Measurements from ENCODE around the gene PRKAG3.
A peak's percentile ranks its signal among the peaks of the same experiment; 100 is the strongest.

Gene PRKAG3

GRCh38 chr2:218858671-218859555 is 27.3 kb upstream of the PRKAG3 start:
- Histone ChIP-seq H3K4me3 (ENCODE audit: low read length) (peak overlapping the region; percentile 15), H3K36me3 (ENCODE audit: insufficient read depth, low read length) (no peaks in the 10 kb centered on the region), H3K27me3 (ENCODE audit: insufficient read depth, low read length) (peaks cover 82% of the 10 kb centered on the region), H2AFZ (ENCODE audit: low read depth, low read length) (no peak overlapping the region), H3K9me3 (ENCODE audit: low read length) (no peaks in the 10 kb centered on the region), H3K4me1 (ENCODE audit: insufficient read depth, low read length) (peaks cover 10% of the 10 kb centered on the region)

- H3K9me3 ChIP-seq (ENCODE audit: low read length), result no peaks in the 10 kb centered on the region
- peaks cover 87% of the 10 kb centered on the region for H3K27me3 ChIP-seq (ENCODE audit: insufficient read depth, low read length)
- no peak overlapping the region for H2AFZ ChIP-seq (ENCODE audit: low read depth, low read length)
- no peaks in the 10 kb centered on the region for H3K36me3 ChIP-seq (ENCODE audit: insufficient read depth, low read length)
- no peak overlapping the region for H3K4me3 ChIP-seq (ENCODE audit: low read length)
- H3K4me1 ChIP-seq (ENCODE audit: insufficient read depth, low read length), result peaks cover 10% of the 10 kb centered on the region
Observed at GRCh38 chr2:218858138-218858445, 26.5 kb upstream of the PRKAG3 start.

- no peak overlapping the region for H2AFZ ChIP-seq (ENCODE audit: low read depth, low read length)
- no peak overlapping the region for H3K4me3 ChIP-seq (ENCODE audit: low read length)
- H3K27me3 ChIP-seq (ENCODE audit: insufficient read depth, low read length), result peaks cover 84% of the 10 kb centered on the region
- no peaks in the 10 kb centered on the region for H3K9me3 ChIP-seq (ENCODE audit: low read length)
- H3K4me1 ChIP-seq (ENCODE audit: insufficient read depth, low read length), result peaks cover 10% of the 10 kb centered on the region
- no peaks in the 10 kb centered on the region for H3K36me3 ChIP-seq (ENCODE audit: insufficient read depth, low read length)
Observed at GRCh38 chr2:218857371-218858137, 26.0 kb upstream of the PRKAG3 start.

GRCh38 chr2:218856896-218857243 is 25.3 kb upstream of the PRKAG3 start:
- no peaks in the 10 kb centered on the region for H3K9me3 ChIP-seq (ENCODE audit: low read length)
- H3K27me3 ChIP-seq (ENCODE audit: insufficient read depth, low read length), result peaks cover 82% of the 10 kb centered on the region
- peaks cover 10% of the 10 kb centered on the region for H3K4me1 ChIP-seq (ENCODE audit: insufficient read depth, low read length)

GRCh38 chr2:218856167-218856895 is 24.7 kb upstream of the PRKAG3 start:
- Histone ChIP-seq H3K36me3 (ENCODE audit: insufficient read depth, low read length) (no peaks in the 10 kb centered on the region), H2AFZ (ENCODE audit: low read depth, low read length) (no peak overlapping the region), H3K4me1 (ENCODE audit: insufficient read depth, low read length) (peaks cover 10% of the 10 kb centered on the region), H3K4me3 (ENCODE audit: low read length) (no peak overlapping the region), H3K9me3 (ENCODE audit: low read length) (no peaks in the 10 kb centered on the region), H3K27me3 (ENCODE audit: insufficient read depth, low read length) (peaks cover 77% of the 10 kb centered on the region)

More at GRCh38 chr2:218856896-218857243, 25.3 kb upstream of the PRKAG3 start:
- Histone ChIP-seq H3K4me3 (ENCODE audit: low read length) (no peak overlapping the region), H2AFZ (ENCODE audit: low read depth, low read length) (no peak overlapping the region), H3K36me3 (ENCODE audit: insufficient read depth, low read length) (no peaks in the 10 kb centered on the region)

- Histone ChIP-seq H3K27me3 (ENCODE audit: insufficient read depth, low read length) (peaks cover 73% of the 10 kb centered on the region), H3K4me3 (ENCODE audit: low read length) (no peak overlapping the region), H3K36me3 (ENCODE audit: insufficient read depth, low read length) (no peaks in the 10 kb centered on the region), H3K9me3 (ENCODE audit: low read length) (no peaks in the 10 kb centered on the region), H3K4me1 (ENCODE audit: insufficient read depth, low read length) (peaks cover 9% of the 10 kb centered on the region), H2AFZ (ENCODE audit: low read depth, low read length) (no peak overlapping the region)
Observed at GRCh38 chr2:218855305-218856166, 23.9 kb upstream of the PRKAG3 start.

- H3K4me1 ChIP-seq (ENCODE audit: insufficient read depth, low read length), result peaks cover 5% of the 10 kb centered on the region
- peaks cover 66% of the 10 kb centered on the region for H3K27me3 ChIP-seq (ENCODE audit: insufficient read depth, low read length)
- no peaks in the 10 kb centered on the region for H3K36me3 ChIP-seq (ENCODE audit: insufficient read depth, low read length)
- H2AFZ ChIP-seq (ENCODE audit: low read depth, low read length), result no peak overlapping the region
- no peaks in the 10 kb centered on the region for H3K9me3 ChIP-seq (ENCODE audit: low read length)
- no peak overlapping the region for H3K4me3 ChIP-seq (ENCODE audit: low read length)
Observed at GRCh38 chr2:218854860-218855259, 23.3 kb upstream of the PRKAG3 start.

- H3K36me3 ChIP-seq (ENCODE audit: insufficient read depth, low read length), result no peaks in the 10 kb centered on the region
- H3K4me1 ChIP-seq (ENCODE audit: insufficient read depth, low read length), result no peaks in the 10 kb centered on the region
- no peak overlapping the region for H3K4me3 ChIP-seq (ENCODE audit: low read length)
- no peaks in the 10 kb centered on the region for H3K9me3 ChIP-seq (ENCODE audit: low read length)
- no peak overlapping the region for H2AFZ ChIP-seq (ENCODE audit: low read depth, low read length)
- H3K27me3 ChIP-seq (ENCODE audit: insufficient read depth, low read length), result peaks cover 57% of the 10 kb centered on the region
Observed at GRCh38 chr2:218853766-218854165, 22.2 kb upstream of the PRKAG3 start.

- Histone ChIP-seq H3K36me3 (ENCODE audit: insufficient read depth, low read length) (no peaks in the 10 kb centered on the region), H3K4me3 (ENCODE audit: low read length) (no peak overlapping the region), H3K27me3 (ENCODE audit: insufficient read depth, low read length) (peaks cover 51% of the 10 kb centered on the region), H3K9me3 (ENCODE audit: low read length) (no peaks in the 10 kb centered on the region), H2AFZ (ENCODE audit: low read depth, low read length) (no peak overlapping the region), H3K4me1 (ENCODE audit: insufficient read depth, low read length) (no peaks in the 10 kb centered on the region)
Observed at GRCh38 chr2:218852911-218853667, 21.5 kb upstream of the PRKAG3 start.

GRCh38 chr2:218851286-218851685 is 19.7 kb upstream of the PRKAG3 start:
- Histone ChIP-seq H3K36me3 (ENCODE audit: insufficient read depth, low read length) (no peaks in the 10 kb centered on the region), H2AFZ (ENCODE audit: low read depth, low read length) (no peak overlapping the region), H3K9me3 (ENCODE audit: low read length) (no peaks in the 10 kb centered on the region), H3K27me3 (ENCODE audit: insufficient read depth, low read length) (peaks cover 34% of the 10 kb centered on the region), H3K4me1 (ENCODE audit: insufficient read depth, low read length) (no peaks in the 10 kb centered on the region), H3K4me3 (ENCODE audit: low read length) (no peak overlapping the region)

- H3K9me3 ChIP-seq (ENCODE audit: low read length), result no peaks in the 10 kb centered on the region
- no peak overlapping the region for H2AFZ ChIP-seq (ENCODE audit: low read depth, low read length)
- no peaks in the 10 kb centered on the region for H3K4me1 ChIP-seq (ENCODE audit: insufficient read depth, low read length)
- no peaks in the 10 kb centered on the region for H3K36me3 ChIP-seq (ENCODE audit: insufficient read depth, low read length)
- H3K27me3 ChIP-seq (ENCODE audit: insufficient read depth, low read length), result peaks cover 29% of the 10 kb centered on the region
- no peak overlapping the region for H3K4me3 ChIP-seq (ENCODE audit: low read length)
Observed at GRCh38 chr2:218850796-218851195, 19.2 kb upstream of the PRKAG3 start.

GRCh38 chr2:218849721-218850120 is 18.1 kb upstream of the PRKAG3 start:
- Histone ChIP-seq H3K4me3 (ENCODE audit: low read length) (no peak overlapping the region), H3K4me1 (ENCODE audit: insufficient read depth, low read length) (no peaks in the 10 kb centered on the region), H3K27me3 (ENCODE audit: insufficient read depth, low read length) (peaks cover 18% of the 10 kb centered on the region), H2AFZ (ENCODE audit: low read depth, low read length) (no peak overlapping the region), H3K36me3 (ENCODE audit: insufficient read depth, low read length) (no peaks in the 10 kb centered on the region), H3K9me3 (ENCODE audit: low read length) (no peaks in the 10 kb centered on the region)
